Stomach (tissue), 9 donors: Measurements from ENCODE around the gene TGM2. TPM values are rescaled to one million over a fixed set of nuclear protein-coding genes. Genes with fewer than 3 reads are reported as not detected.
"Not testable (repeated sequence)": the region's sequence is repeated elsewhere in the genome, so short reads cannot be mapped to it uniquely, and the experiment has no call there.

Experiments
- DNase-seq, 2 donors: peaks; one replicate each; pipeline versions ENCODE4 v3.0.0 to v3.0.0-alpha.2; 2013 to 2019
- H3K27ac ChIP-seq, 5 donors: fragments of 200-600 bp in 4 of 5; sonication (generic) in 4 of 5; one replicate each; pipeline ENCODE4 v1.5.1; 2013 to 2019; ENCODE audit warnings: mild to moderate bottlenecking in 1 of 5, moderate library complexity in 1 of 5
- H3K27me3 ChIP-seq, 3 donors: fragments of 200-600 bp; sonication (generic); one replicate each; pipeline ENCODE4 v1.5.1; 2017 to 2019; ENCODE audit warnings: mixed run types in 1 of 3
- H3K36me3 ChIP-seq, 4 donors: fragments of 200-600 bp; sonication (generic); 1 replicate in 3 of 4; 2 replicates in 1 of 4; pipeline ENCODE4 v1.5.1; 2016 to 2019
- H3K4me1 ChIP-seq, 4 donors: fragments of 200-600 bp; sonication (generic); one replicate each; pipeline ENCODE4 v1.5.1; 2016 to 2019
- H3K4me3 ChIP-seq, 4 donors: fragments of 200-600 bp; sonication (generic) in 3 of 4; one replicate each; pipeline ENCODE4 v1.5.1; 2016 to 2019; ENCODE audit warnings: mild to moderate bottlenecking in 1 of 4
- H3K9me3 ChIP-seq, 4 donors: fragments of 200-600 bp; sonication (generic); one replicate each; pipeline ENCODE4 v1.5.1; 2016 to 2019
- EP300 ChIP-seq: sonication (generic); formaldehyde crosslinking; IDR thresholded peaks from one replicate; pipeline ENCODE4 v1.6.1; 2017; ENCODE audit warnings: antibody characterized with exemption
- POLR2A ChIP-seq, 4 donors: fragments of 450-650 bp; IDR thresholded peaks; one replicate each; pipeline ENCODE4 v1.6.1; 2016; ENCODE audit warnings: antibody characterized with exemption in 4 of 4, control low read depth in 2 of 4, mild to moderate bottlenecking in 1 of 4, moderate library complexity in 1 of 4
- POLR2AphosphoS5 ChIP-seq, 3 donors: sonication (generic); formaldehyde crosslinking; IDR thresholded peaks; one replicate each; pipeline ENCODE4 v1.6.1; 2016; ENCODE audit warnings: antibody characterized with exemption in 3 of 3
- WGBS, 5 donors: extraction: QIAGEN DNeasy Blood & Tissue Kit in 3 of 5; methylation state at CpG; one replicate each; pipeline versions ENCODE4 v1.1.5 to v1.1.7; 2013 to 2018; 5-methylcytosine and 5-hydroxymethylcytosine counted together
- intact Hi-C: fragments of 100-400 bp; cut with DNase I; formaldehyde crosslinking; loops from one replicate; pipeline ENCODE4 v1.15.1; 2023; ENCODE audit warnings: low total_unique reads
- polyA plus RNA-seq, 3 donors: library from polyadenylated mRNA; stranded (reverse); fragments of 200-250 nt; gene quantifications; one replicate each; pipeline ENCODE4 v1.2.3, GENCODE V29; 2013
- total RNA-seq, 5 donors: library from RNA; depleted of rRNA; stranded (reverse); fragments of >200 nt; gene quantifications; one replicate each; pipeline versions ENCODE4 v1.1.0 to v1.2.3, GENCODE V29; 2014 to 2016
- TF ChIP-seq, protein P1 (sequence below), 7 experiments: fragments of 450-650 bp in 4 of 7; fragments of 200-600 bp in 3 of 7; sonication (generic) in 3 of 7; IDR thresholded peaks; one replicate each; pipeline ENCODE4 v1.5.1; 2016 to 2019; ENCODE audit warnings: antibody characterized with exemption in 7 of 7, control low read depth in 2 of 7, mild to moderate bottlenecking in 1 of 7
- donor health status: healthy with polysubstance abuse.
- donor health status: Bipolar disorder and iron deficiency.
- donor health status: healthy.

Gene TGM2
- total and polyA plus RNA-seq, 8 donors: 16.2 to 195 (median 33.3) TPM

DNA sequence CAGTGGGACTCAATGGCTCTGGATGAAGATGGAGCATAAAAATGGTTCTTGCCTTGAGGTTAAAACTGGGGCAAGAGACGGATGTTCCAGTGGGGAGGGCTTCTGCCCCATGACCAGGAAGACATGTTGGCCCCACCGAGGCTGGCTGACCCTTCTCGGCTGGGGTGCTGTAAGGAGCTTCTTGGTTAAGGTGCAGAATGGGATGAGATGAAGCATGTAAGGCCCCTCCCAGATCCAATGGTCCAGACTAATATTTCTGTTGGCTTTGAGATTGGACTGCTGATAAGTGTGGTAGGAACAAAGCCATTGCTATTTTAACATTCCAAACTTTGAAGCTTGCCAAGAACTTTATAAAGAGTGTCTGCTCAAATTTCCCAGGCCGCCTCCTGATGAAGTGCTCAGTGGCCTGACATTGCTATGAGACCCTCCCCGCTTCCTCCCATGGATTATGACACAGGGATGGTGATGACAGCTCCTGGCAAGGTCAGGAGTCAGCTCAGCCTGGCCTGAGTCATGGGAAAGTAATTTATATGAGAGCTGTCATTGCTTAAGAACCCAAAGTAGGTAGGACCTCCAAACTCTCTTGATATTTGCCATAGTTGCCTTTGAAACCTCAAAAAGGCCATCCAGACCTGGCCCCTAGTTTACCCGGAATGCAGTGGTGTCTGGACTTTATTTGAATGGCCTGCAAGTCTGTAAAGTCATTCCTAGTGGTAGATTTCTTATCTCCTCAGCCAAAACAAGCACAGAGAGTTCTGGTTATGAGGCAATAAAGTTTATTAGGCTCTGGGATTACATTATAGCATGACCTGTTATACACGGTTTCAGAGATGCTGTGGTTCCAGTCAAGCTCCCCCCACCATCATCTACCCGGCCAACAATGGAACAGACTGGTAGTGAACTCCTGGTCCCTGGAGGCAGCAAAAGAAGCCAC, 55.2 kb downstream of the TGM2 start:
- DNase-seq: peak in 1 of 2 donors; percentile 64
- Histone ChIP-seq H3K4me3 (no peak overlapping the region), H3K9me3 (no peaks in the 10 kb centered on the region), H3K4me1 (peaks cover 15 to 42% (median 31%) of the 10 kb centered on the region in 4 donors), H3K36me3 (no peaks in the 10 kb centered on the region), H3K27ac (peak overlapping the region in 4 of 5 donors; percentile 66 to 83 (median 76)), H3K27me3 (no peaks in the 10 kb centered on the region)
- WGBS, 5 donors: 48 to 64% (median 54%) methylated on average over 8 of the region's 8 CpGs
- TF ChIP-seq, protein P1, sequence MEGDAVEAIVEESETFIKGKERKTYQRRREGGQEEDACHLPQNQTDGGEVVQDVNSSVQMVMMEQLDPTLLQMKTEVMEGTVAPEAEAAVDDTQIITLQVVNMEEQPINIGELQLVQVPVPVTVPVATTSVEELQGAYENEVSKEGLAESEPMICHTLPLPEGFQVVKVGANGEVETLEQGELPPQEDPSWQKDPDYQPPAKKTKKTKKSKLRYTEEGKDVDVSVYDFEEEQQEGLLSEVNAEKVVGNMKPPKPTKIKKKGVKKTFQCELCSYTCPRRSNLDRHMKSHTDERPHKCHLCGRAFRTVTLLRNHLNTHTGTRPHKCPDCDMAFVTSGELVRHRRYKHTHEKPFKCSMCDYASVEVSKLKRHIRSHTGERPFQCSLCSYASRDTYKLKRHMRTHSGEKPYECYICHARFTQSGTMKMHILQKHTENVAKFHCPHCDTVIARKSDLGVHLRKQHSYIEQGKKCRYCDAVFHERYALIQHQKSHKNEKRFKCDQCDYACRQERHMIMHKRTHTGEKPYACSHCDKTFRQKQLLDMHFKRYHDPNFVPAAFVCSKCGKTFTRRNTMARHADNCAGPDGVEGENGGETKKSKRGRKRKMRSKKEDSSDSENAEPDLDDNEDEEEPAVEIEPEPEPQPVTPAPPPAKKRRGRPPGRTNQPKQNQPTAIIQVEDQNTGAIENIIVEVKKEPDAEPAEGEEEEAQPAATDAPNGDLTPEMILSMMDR (IDR thresholded peaks at IDR 0.05): no peak
- peak in 1 of 3 donors; percentile 57 for TF ChIP-seq POLR2AphosphoS5 (IDR thresholded peaks at IDR 0.05)
- intact Hi-C loops: no loop called here

DNA sequence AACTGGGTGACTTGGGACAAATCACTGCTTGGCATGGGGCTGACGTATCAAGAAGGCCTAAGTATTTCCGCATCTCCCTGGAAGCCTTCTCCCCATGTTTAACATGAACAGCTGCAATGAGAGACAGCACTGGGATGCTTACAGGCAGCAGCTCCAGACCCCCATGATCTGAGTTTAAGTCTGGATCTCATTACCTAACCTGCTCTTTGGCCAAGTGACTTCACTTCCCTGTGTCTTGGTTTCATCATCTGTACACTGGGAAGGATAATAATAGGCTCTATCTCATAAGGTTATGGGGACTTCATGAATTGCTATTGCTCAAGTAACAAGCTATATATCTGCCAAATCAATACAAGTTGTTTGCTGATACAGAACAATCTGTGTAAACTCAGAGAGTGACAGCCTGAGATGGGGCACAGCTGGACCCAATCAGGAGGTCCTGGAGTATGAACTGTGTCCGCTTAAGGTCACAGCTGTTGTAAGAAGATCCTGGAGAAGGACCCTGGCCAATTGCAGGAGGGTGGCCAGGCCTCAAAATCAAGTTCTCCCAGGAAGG, 56.0 kb downstream of the TGM2 start:
- H3K4me3 ChIP-seq: no peak overlapping the region
- TF ChIP-seq EP300 (no peak), POLR2A (IDR thresholded peaks at IDR 0.05) (no peak), POLR2AphosphoS5 (IDR thresholded peaks at IDR 0.05) (peak in 2 of 3 donors; percentile 38 to 57)
- TF ChIP-seq, protein P1 (IDR thresholded peaks at IDR 0.05): no peak
- H3K27me3 ChIP-seq: no peaks in the 10 kb centered on the region
- intact Hi-C loops: no loop called here
- WGBS, 5 donors: 50 to 89% (median 73%) methylated on average over 1 to 3 of the region's 3 CpGs
- H3K27ac ChIP-seq: peak overlapping the region in 4 of 5 donors; percentile 66 to 83 (median 76)
- no peaks in the 10 kb centered on the region for H3K9me3 ChIP-seq
- peak in 1 of 2 donors; percentile 88 for DNase-seq
- no peaks in the 10 kb centered on the region for H3K36me3 ChIP-seq
- peaks cover 15 to 39% (median 30%) of the 10 kb centered on the region in 4 donors for H3K4me1 ChIP-seq

DNA sequence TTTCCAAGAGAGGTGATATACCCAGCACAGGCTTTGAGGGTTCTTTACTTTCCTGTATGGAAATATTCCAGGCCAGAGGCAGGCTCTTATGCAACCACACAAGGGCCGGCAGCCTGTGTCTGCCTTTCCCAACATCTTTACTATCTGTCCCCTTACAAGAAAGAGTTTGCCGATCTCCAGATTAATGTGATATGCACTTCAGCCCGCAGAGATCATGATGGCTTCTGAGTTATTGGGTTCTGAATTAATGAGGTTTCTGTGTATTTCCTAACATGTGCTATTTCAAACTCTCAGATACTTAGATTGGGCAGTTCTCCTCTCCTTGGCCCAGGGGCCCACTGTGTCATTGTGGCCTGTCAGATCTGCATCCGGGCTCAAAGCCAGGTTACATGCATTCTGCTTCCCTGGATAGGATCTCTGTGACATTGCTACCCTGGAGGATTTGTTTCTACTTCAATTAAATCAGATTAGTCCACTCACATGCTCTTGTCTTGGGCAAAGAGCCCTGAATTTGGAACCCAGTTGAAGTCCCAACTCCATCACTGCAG, 56.6 kb downstream of the TGM2 start:
- Histone ChIP-seq H3K9me3 (no peaks in the 10 kb centered on the region), H3K36me3 (no peaks in the 10 kb centered on the region), H3K4me3 (no peak overlapping the region), H3K4me1 (peaks cover 15 to 34% (median 28%) of the 10 kb centered on the region in 4 donors), H3K27ac (peak overlapping the region in 4 of 5 donors; percentile 66 to 83 (median 76)), H3K27me3 (no peaks in the 10 kb centered on the region)
- intact Hi-C loops: no loop called here
- DNase-seq: peak in 1 of 2 donors; percentile 85
- WGBS, 5 donors: 65 to 87% (median 77%) methylated on average over 4 of the region's 4 CpGs
- TF ChIP-seq POLR2AphosphoS5 (IDR thresholded peaks at IDR 0.05) (peak in 2 of 3 donors; percentile 25 to 38), EP300 (no peak)

DNA sequence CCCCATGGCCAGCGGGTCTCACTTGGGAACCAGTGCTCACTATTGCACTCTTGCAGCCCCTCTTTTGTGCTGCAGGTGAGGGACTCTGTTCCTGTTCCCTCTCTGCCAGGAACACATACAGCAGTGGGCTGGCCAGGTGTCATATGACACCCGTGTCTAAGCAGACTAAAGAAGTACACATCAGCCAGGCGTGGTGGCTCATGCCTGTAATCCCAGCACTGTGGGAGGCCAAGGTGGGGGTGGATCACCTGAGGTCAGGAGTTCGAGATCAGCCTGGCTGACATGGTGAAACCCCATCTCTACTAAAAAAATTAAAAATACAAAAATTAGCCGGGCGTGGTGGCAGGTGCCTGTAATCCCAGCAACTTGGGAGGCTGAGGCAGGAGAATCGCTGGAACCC, 57.2 kb downstream of the TGM2 start:
- intact Hi-C loops, H3K27me3 ChIP-seq, DNase-seq, H3K4me3 ChIP-seq, H3K36me3 ChIP-seq, H3K9me3 ChIP-seq: not testable (repeated sequence)
- peak overlapping the region in 4 of 5 donors; percentile 66 to 83 (median 76) for H3K27ac ChIP-seq
- H3K4me1 ChIP-seq: peaks cover 15 to 33% (median 26%) of the 10 kb centered on the region in 4 donors
- WGBS, 5 donors: 82 to 89% (median 84%) methylated on average over 7 of the region's 7 CpGs

DNA sequence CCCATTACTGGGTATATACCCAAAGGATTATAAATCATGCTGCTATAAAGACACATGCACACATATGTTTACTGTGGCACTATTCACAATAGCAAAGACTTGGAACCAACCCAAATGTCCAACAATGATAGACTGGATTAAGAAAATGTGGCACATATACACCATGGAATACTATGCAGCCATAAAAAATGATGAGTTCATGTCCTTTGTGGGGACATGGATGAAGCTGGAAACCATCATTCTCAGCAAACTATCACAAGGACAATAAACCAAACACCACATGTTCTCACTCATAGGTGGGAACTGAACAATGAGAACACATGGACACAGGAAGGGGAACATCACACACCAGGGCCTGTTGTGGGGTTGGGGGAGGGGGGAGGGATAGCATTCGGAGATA, 57.7 kb downstream of the TGM2 start:
- H3K4me1 ChIP-seq: peaks cover 15 to 33% (median 26%) of the 10 kb centered on the region in 4 donors
- H3K27ac ChIP-seq, H3K9me3 ChIP-seq, H3K36me3 ChIP-seq, DNase-seq, intact Hi-C loops, H3K4me3 ChIP-seq, H3K27me3 ChIP-seq: not testable (repeated sequence)
- 86 to 100% (median 100%) methylated on average over 1 of the region's 1 CpG for WGBS, 5 donors
